ENCODE data around the gene NAV2.

- TF ChIP-seq CTCF (IDR thresholded peaks at IDR 0.05) (no peak), EP300 (IDR thresholded peaks at IDR 0.05) (no peak), POLR2A (IDR thresholded peaks at IDR 0.05) (no peak), POLR2AphosphoS5 (IDR thresholded peaks at IDR 0.05) (no peak)
These were observed 272.5 kb downstream of the NAV2 start for GRCh38 chr11:19985111-19985510.
